RPMI7951 (cell line): Measurements from ENCODE around the gene DIP2C. TPM values are rescaled to one million over a fixed set of nuclear protein-coding genes. Genes with fewer than 3 reads are reported as not detected.
"Not testable (repeated sequence)": the region's sequence is repeated elsewhere in the genome, so short reads cannot be mapped to it uniquely, and the experiment has no call there.

Source experiments
- DNase-seq: peaks from one replicate; pipeline ENCODE4 v3.0.0-alpha.2; 2012; ENCODE audit warnings: low read depth
- total RNA-seq: library from RNA; depleted of rRNA; stranded (reverse); fragments of >200 nt; shearing (Covaris generic); gene quantifications from 2 replicates; pipeline ENCODE4 v1.2.3, GENCODE V29; 2014

DIP2C gene
- total RNA-seq, 1 experiment from 2014 or later = 7.0 TPM

DNA sequence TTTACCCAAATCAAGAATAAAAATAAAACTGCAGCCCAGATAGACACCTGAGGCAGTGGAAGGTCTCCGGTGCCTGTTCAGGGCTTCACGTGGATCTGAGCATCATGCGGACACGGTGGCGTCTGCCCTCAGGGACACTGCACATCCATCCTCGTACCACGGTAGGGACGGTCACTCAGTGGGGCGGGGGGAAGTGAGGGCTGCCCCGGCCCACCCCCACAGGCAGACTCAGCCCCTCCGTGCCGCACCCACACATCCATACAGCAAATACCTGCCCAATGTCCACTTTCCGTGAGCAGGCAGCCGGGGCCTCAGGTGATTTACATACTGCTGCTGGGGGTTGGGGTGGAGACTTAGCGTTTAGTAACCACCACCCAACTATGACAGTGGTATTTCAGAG lies 207.8 kb downstream of the DIP2C start:
- no peak for DNase-seq

- no peak for DNase-seq
Measured at GRCh38 chr10:480928-481552, 208.4 kb downstream of the DIP2C start.

- DNase-seq = no peak
Measured at GRCh38 chr10:480498-480927, 209.0 kb downstream of the DIP2C start.

GRCh38 chr10:479706-480497 lies 209.6 kb downstream of the DIP2C start:
- not testable (repeated sequence) for DNase-seq

DNA sequence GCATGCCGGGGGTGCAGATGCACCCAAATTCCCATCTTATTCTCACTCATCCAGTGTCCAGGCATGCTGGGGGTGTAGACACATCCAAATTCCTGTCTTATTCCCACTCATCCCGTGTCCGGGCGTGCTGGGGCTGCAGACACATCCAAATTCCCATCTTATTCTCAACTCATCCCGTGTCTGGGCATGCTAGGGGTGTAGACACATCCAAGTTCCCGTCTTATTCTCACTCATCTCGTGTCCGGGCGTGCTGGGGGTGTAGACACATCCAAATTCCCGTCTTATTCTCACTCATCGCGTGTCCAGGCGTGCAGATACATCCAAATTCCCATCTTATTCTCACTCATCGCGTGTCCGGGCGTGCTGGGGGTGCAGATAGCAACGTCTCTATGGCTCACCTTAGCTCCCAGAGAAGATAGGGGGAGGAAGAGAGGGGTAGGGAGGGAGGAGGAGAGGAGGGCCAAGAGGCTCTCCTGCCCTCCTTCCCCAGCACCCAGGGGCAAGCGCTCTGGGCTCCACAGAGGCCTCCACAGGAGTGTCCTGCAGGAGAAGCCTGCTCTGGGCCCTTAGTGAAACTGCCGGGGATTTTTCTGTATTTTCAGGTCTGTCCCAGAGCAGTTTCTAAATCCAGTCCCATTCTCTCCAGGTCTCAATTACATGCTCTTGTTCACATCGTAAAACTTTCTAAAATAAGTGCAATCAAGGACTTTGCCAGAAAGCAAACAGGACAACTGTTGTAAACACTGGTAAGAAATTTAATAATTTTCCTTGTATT lies 210.8 kb downstream of the DIP2C start:
- DNase-seq = no peak

GRCh38 chr10:477620-478019 lies 211.8 kb downstream of the DIP2C start:
- no peak for DNase-seq

- no peak for DNase-seq
Measured at GRCh38 chr10:476455-476780, 213.1 kb downstream of the DIP2C start.

GRCh38 chr10:475709-476454 lies 213.6 kb downstream of the DIP2C start:
- no peak for DNase-seq

GRCh38 chr10:474946-475345 lies 214.5 kb downstream of the DIP2C start:
- no peak for DNase-seq

GRCh38 chr10:474406-474805 lies 215.1 kb downstream of the DIP2C start:
- DNase-seq = no peak

DNA sequence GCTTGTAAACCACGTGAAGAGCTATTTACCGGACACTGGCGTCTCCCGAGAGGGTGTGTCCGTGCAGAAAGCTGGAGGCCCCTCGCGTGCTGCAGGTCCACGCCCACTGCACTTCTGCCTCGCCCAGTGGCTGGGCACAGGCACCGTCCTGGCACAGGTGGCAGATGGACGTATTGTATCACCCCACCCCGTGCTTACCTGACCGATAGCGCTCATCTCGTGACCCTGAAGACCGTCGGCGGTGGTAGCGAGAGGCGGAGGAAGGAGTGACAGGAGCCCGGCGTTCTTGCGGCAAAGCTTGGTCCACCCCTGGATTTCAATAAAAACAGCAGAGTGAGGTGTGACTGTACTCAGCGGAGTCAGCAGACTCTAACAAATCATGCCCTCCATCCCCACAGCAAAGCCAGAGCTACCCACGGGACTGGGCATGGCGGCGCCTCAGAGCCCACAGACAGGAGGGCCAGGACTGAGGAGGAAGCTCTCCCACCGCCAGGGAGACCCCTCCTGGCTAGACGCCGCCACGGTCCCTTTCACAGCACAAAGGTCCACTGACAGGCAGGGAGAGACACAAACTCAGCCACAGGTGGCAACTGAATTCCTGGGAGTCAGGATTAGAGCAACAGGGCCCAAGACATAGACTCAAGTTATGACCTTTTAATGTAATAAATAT lies 217.1 kb downstream of the DIP2C start:
- DNase-seq = no peak

DNA sequence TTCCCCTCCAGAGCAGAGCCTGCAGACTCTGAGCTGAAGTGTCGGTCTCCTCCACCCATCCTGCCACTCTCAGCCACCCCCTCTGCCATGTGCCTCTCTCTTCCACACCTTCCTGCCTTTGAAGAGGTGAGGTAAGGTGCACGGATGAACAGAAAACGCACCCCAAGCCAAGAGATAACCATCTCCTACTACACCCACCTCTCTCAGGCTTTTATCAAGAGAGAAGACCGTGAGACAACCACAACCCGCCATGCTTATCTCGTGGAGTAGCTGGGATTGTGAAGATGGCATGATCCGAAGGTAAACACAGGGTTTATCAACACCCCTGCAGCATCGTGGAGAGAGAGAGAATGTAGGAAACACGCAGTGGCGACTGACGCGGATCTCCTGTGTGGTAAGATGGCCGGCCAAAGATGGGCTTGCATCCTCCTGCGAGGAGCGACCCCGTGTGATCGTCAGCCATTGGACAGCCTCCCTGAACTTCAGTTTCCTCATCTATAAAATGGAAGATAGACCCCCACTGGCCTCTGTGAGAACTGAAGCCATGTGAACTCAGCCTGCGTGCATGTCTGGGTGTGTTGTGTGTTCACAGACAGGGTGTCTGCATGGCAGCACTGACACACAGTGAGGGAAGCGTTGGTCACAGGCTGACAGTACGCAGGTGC lies 219.0 kb downstream of the DIP2C start:
- no peak for DNase-seq

DNA sequence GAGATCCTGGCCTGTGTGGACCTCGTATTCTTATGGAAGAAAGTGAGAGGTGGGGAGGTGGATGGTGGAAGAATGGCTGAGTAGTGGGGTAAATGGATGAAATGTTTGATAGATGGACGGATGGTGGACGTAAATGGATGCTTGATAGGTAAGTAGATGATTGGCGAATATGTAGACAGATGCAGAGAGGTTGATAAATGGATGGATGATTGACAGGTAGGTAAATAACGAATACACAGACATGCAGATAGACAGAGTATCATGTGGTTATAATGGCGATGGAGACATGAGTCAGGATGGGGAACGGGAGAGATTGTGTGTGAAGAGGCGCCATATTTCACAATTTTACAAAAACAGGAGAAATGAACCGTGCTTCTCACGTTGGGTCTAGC lies 219.5 kb downstream of the DIP2C start:
- DNase-seq = no peak

GRCh38 chr10:459743-460142 lies 229.7 kb downstream of the DIP2C start:
- DNase-seq = no peak

DNA sequence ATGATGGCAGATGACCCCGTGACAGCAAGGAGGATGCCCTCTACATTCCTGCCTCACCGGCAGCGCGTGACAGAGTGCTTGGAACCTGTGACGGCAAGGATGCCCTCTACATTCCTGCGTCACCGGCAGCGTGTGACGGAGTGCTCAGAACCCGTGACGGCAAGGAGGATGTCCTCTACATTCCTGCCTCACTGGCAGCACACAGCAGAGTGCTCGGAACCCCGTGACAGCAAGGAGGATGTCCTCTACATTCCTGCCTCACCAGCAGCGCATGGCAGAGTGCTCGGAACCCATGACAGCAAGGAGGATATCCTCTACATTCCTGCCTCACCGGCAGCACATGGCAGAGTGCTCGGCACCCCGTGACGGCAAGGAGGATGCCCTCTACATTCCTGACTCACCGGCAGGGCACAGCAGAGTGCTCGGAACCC lies 231.0 kb downstream of the DIP2C start:
- DNase-seq = no peak

DNA sequence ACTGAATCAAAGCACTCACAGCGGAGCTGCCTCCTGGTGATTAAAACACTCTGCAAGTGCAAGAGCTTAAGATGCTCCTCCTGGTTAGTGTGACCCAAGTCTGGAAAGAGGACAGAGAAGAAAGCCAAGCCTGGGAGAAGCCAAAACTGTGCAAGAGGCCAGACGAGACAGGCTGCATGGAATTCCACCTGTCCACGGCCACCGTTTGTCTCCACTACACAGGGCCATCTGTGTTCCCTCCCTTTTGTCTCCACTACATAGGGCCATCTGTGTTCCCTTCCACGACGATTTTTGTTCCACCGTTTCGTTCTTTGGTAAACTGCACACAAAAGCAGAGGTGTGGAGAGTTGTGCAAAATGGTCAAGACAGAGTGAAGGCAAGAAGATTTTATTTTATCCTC lies 233.0 kb downstream of the DIP2C start:
- no peak for DNase-seq

DNA sequence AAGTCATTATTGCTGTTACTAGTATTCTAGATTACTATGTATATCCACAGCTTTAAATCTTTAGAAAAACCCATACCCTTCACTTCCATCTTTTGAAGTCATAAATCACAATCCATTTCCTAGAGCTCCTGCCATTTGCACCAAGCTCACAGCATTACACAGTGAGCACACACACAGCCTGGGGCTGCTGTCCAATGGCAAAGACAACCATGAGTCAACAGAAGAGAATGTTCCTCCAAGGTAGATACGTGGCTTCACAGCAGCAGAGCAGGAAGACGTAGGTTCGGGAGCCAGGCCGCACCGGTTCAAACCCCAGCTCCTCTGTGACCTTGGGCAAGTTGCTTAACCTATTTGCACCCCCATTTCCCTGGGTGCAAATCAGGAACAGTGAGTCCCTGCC lies 234.6 kb downstream of the DIP2C start:
- peak; percentile 91 for DNase-seq

- no peak for DNase-seq
Measured at GRCh38 chr10:453647-454046, 235.8 kb downstream of the DIP2C start.

GRCh38 chr10:452512-453426 lies 236.7 kb downstream of the DIP2C start:
- no peak for DNase-seq

GRCh38 chr10:451856-452255 lies 237.6 kb downstream of the DIP2C start:
- DNase-seq = no peak
